ENCODE results near the gene RMND5B.
"Not testable (repeated sequence)": the region's sequence is repeated elsewhere in the genome, so short reads cannot be mapped to it uniquely, and the experiment has no call there.

Gene RMND5B

GRCh38 chr5:178170455-178170854, 39.6 kb downstream of the RMND5B start:
- DNase-seq (ENCODE audit: low read depth), result no peak

- DNase-seq (ENCODE audit: low read depth), result no peak
These were observed 43.6 kb downstream of the RMND5B start for GRCh38 chr5:178174456-178174855.

- DNase-seq (ENCODE audit: low read depth), result no peak
These were observed 46.0 kb downstream of the RMND5B start for GRCh38 chr5:178176791-178177190.

- DNase-seq (ENCODE audit: low read depth), result no peak
These were observed 46.8 kb downstream of the RMND5B start for GRCh38 chr5:178177569-178177968.

- no peak for DNase-seq (ENCODE audit: low read depth)
These were observed 49.5 kb downstream of the RMND5B start for GRCh38 chr5:178180141-178180863.

DNA sequence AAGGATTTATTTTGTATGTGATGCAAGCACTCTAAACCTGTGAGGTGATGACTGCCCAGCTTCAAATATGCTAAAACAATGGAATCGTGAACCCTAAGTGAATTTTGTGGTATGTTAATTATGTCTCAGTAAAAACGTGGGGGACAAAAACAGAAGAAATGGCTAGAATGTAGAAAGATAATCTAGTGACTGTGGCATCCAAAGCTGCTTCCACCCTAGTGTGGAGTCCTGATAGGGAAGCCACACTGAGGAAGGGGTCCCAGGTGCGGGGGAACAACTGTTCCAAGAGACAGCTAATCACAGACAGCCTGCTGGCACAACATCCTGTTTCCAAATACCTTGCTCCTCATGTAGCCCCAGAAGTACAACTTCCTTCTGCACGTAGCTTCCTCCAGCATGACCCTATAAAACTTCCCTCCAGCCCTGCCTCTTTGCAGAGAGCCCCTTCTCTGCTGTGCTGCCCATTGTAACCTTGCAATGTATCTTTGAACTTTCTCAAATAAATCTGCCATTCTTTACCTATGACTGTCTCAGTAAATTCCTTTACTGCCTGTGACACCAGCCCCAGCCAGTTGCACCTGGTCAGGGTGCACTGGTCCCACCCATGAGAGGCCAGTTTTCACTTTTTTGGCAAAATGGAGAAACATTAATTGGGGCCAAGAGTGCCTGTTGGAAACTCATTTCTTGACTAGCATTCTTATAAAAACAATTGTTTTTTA, 51.5 kb downstream of the RMND5B start:
- DNase-seq (ENCODE audit: low read depth), result no peak

DNA sequence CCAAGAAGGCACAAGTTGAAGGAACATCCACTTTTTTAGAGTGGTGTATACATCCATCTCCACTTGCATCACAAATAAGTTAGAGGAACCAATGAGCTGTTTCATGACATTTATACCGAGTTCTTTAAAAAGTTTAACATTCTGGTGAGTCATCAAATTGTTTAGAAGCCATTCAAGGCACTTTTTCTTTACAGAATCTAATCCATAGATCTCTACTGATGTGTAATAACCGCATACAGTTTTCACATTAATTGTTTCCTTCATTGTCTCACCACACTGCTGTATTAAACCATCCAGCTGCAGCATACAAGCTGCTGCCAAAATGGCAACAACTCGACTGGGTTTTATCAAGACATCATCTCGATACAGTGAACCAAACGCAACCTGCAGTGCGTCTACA, 55.6 kb downstream of the RMND5B start:
- no peak for DNase-seq (ENCODE audit: low read depth)

GRCh38 chr5:178187014-178187413, 56.2 kb downstream of the RMND5B start, which contains the start of gene GMCL2:
GMCL2 (minus strand) TSS chr5:178187371; CDS start chr5:178187299, 72 bp downstream.
- no peak for DNase-seq (ENCODE audit: low read depth)

GRCh38 chr5:178189433-178189832, 58.6 kb downstream of the RMND5B start:
- DNase-seq (ENCODE audit: low read depth), result no peak

GRCh38 chr5:178191661-178192060, 60.8 kb downstream of the RMND5B start:
- DNase-seq (ENCODE audit: low read depth), result no peak

- DNase-seq (ENCODE audit: low read depth), result no peak
These were observed 61.4 kb downstream of the RMND5B start for GRCh38 chr5:178192244-178192643.

- DNase-seq (ENCODE audit: low read depth), result no peak
These were observed 62.0 kb downstream of the RMND5B start for GRCh38 chr5:178192787-178193186.

DNA sequence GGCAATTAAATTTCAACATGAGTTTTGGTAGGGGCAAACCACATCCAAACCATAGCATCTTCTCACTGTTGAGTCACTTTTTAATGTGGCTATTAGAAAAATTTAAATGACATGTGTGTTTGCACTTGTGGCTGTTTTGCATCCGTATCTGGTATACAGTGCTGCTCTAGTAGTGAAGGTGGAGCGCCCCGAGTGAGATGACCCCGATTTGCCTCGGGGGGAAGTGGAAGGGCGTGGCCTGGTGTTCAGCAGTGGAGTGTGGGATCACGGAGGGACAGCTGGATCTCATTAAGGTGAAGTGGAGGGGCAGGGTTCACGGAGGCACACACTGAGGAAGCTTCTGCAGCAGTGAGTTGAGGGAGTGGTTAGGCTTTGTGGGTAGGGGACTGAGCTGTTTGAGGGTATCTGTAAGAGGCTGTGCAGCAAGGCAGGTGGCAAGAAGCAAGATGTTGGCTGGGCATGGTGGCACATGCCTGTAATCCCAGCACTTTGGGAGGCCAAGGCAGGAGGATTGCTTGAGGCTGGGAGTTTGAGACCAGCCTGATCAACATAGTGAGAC, 62.5 kb downstream of the RMND5B start:
- no peak for DNase-seq (ENCODE audit: low read depth)

DNA sequence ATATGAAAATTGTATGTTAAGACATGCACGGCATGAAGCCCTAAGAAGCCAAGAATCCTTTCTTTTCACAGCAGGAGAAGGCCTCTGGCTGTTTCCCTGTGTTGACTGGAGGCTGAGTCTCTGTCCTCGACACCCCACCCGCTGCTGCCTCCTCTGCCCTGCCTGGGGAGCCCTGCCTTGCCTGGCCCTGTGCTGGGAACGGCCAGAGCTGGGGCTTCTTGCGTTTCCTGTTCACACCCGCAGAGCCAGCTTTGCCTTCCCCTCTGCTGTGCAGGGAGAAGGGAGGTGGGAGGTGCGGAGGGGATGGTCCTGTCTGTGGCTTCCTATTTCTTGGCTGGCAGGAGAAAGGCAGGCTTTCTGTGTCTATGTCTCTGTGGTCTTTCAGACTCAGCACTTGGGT, 63.2 kb downstream of the RMND5B start:
- DNase-seq (ENCODE audit: low read depth), result no peak

GRCh38 chr5:178196281-178196812, 65.5 kb downstream of the RMND5B start:
- no peak for DNase-seq (ENCODE audit: low read depth)

GRCh38 chr5:178196986-178197385, 66.2 kb downstream of the RMND5B start:
- DNase-seq (ENCODE audit: low read depth), result no peak

DNA sequence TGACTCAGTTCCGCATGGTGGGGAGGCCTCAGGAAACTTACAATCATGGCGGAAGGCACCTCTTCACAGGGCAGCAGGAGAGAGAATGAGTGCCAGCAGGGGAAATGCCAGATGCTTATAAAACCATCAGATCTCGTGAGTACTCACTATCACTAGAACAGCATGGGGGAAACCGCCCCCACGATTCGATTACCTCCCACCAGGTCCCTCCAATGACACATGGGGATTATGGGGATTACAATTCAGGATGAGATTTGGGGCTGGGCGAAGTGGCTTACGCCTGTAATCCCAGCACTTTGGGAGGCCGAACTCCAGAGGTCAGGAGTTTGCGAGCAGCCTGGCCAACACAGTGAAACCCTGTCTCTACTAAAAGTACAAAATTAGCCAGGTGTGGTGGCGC, 67.3 kb downstream of the RMND5B start:
- not testable (repeated sequence) for DNase-seq (ENCODE audit: low read depth)

DNA sequence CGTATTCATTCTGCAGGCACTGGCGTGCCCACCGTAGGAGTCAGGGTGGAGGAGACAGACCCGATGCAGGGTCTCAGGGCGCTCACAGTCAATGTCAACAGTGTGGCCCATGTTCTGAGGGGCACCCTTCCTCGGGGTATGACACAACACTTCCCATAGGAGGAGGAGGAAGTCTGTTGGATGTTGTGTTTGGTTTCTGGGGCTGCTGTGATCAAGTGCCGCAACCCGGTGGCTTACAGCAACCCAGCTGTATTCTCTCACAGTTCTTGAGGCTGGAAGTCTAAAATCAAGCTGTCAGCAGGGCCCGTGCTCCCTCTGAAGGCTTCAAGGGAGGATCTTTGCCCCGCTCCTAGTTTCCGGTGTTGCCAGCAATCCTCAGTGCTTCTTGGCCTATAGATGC, 67.9 kb downstream of the RMND5B start:
- DNase-seq (ENCODE audit: low read depth), result no peak

GRCh38 chr5:178199581-178200434, 69.0 kb downstream of the RMND5B start:
- DNase-seq (ENCODE audit: low read depth), result no peak
